ENCODE data around the gene SLC6A20.
A peak's percentile ranks its signal among the peaks of the same experiment; 100 is the strongest.

GRCh38 chr3:45760878-45761711, 35.2 kb downstream of the SLC6A20 start:
- TF ChIP-seq POLR2A (IDR thresholded peaks at IDR 0.05; ENCODE audit: extremely low read depth, insufficient read length) (no peak), CTCF (IDR thresholded peaks at IDR 0.05; ENCODE audit: low read depth, low read length) (peak; percentile 85), MAX (IDR thresholded peaks at IDR 0.05; ENCODE audit: low read depth, low read length) (peak; percentile 25; the same call in 1 of the 2 replicates), MYC (IDR thresholded peaks at IDR 0.05; ENCODE audit: low read depth, low read length) (no peak)

Measured in NB4 (cell line).